NB4 (cell line): ENCODE measurements around the gene AS3MT.

Experiments used
- DNase-seq: peaks from one replicate; pipeline ENCODE4 v3.0.0; 2010; ENCODE audit warnings: low read depth
- H3K4me3 ChIP-seq: one replicate; pipeline ENCODE4 v1.5.1; 2011; ENCODE audit warnings: mild to moderate bottlenecking, low read depth, low read length, moderate library complexity
- MYC ChIP-seq: IDR thresholded peaks from 2 replicates; pipeline ENCODE4 v1.6.1; 2011; ENCODE audit warnings: low read depth, low read length
- POLR2A ChIP-seq: IDR thresholded peaks from 2 replicates; pipeline ENCODE4 v1.6.1; 2011; ENCODE audit warnings: mild to moderate bottlenecking; ENCODE audit not compliant: insufficient read length; ENCODE audit errors: extremely low read depth
- TF ChIP-seq, protein P1 (sequence below): IDR thresholded peaks from 2 replicates; pipeline ENCODE4 v1.6.1; 2011; ENCODE audit warnings: low read depth, low read length
- TF ChIP-seq, protein P2 (sequence below): IDR thresholded peaks from one replicate; pipeline ENCODE4 v1.5.1; 2012; ENCODE audit warnings: low read depth, low read length

Gene AS3MT

DNA sequence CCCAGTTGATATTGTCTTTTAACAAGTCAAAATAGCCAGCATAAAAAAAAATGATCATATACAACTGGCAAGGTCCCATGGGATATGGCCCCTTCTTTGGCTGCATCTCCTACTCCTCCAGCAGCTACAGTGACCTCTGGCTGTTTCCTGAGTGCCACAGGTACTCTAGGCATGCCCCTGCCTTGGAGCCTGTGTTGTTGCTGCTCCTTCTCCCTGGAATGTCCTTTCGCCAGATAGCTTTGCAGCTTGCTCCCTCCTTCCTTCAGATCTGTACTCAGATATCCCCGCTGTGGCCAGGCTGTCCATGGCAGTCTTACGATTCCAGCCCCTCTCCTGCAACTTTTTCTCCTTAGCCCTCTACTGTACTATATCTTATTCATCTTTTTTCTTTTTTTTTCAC, 72.1 kb downstream of the AS3MT start:
- DNase-seq = no peak
- TF ChIP-seq POLR2A = no peak
- TF ChIP-seq MYC = no peak
- TF ChIP-seq, protein P1, sequence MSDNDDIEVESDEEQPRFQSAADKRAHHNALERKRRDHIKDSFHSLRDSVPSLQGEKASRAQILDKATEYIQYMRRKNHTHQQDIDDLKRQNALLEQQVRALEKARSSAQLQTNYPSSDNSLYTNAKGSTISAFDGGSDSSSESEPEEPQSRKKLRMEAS = no peak
- TF ChIP-seq, protein P2, sequence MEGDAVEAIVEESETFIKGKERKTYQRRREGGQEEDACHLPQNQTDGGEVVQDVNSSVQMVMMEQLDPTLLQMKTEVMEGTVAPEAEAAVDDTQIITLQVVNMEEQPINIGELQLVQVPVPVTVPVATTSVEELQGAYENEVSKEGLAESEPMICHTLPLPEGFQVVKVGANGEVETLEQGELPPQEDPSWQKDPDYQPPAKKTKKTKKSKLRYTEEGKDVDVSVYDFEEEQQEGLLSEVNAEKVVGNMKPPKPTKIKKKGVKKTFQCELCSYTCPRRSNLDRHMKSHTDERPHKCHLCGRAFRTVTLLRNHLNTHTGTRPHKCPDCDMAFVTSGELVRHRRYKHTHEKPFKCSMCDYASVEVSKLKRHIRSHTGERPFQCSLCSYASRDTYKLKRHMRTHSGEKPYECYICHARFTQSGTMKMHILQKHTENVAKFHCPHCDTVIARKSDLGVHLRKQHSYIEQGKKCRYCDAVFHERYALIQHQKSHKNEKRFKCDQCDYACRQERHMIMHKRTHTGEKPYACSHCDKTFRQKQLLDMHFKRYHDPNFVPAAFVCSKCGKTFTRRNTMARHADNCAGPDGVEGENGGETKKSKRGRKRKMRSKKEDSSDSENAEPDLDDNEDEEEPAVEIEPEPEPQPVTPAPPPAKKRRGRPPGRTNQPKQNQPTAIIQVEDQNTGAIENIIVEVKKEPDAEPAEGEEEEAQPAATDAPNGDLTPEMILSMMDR = no peak
- H3K4me3 ChIP-seq = no peak overlapping the region

DNA sequence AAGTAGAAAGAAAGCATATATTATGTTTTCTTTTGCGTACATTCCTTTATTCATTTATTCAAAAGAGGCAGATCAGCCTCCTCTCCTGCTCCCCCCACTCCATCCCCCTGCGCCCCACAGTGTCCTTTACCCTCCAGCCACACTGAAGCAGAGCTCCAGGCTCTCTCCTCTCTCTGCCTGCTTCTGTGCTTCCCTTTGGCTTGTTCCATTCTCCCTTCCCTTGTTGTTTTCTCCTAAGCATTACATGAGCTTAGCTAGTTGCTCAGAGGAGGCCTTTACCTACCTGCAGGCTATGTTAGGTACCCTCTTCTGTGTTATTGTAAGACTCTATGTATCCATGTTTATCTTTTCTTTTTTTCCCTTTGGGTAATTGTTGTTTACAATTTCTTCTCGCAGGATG, 76.2 kb downstream of the AS3MT start:
- H3K4me3 ChIP-seq = no peak overlapping the region
- no peak for TF ChIP-seq MYC
- TF ChIP-seq, protein P1 = no peak
- no peak for TF ChIP-seq POLR2A
- TF ChIP-seq, protein P2 = no peak
- DNase-seq = no peak

DNA sequence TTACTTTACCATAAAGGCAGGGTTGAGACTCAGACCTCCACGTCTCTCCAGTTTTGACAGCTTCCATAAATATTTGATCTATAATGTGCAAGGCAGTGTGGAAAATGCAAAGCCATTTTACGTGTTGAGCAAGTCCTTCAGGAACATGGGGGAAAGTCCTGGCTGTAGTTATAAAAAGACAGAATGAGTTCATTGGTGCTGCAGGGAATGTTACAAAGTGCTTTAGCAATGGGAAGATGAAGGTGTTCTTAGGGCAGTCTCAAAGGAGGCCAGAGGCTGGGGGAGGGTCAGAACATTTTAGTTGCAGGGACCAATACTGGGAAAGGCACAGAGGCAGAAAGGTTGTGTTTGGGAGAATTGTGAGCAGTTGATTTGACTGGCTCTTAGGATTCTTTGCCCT, 76.7 kb downstream of the AS3MT start:
- H3K4me3 ChIP-seq = no peak overlapping the region
- TF ChIP-seq, protein P2 = no peak
- TF ChIP-seq, protein P1 = no peak
- no peak for DNase-seq

DNA sequence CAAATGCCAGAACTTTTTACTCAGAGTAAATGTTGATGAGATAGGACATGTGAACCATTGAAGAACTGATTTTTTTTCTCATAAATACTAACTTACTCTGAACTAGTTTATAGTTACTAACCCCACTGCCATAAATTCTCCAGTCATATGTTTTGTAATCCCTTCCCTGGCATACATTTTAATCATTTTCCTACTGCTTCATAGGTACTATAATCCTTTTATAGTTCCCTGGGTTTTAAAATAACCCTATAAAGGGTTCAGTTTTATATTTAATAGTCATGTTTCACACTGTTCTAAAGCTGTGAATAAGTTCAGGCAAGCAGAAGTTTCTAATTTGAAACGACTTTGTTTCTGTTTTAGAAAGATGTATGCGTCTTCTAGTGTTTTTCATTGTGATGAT, 77.7 kb downstream of the AS3MT start:
- H3K4me3 ChIP-seq = no peak overlapping the region
- DNase-seq = no peak
- TF ChIP-seq, protein P1 = no peak
- TF ChIP-seq MYC (no peak), POLR2A (no peak)
- TF ChIP-seq, protein P2 = no peak

DNA sequence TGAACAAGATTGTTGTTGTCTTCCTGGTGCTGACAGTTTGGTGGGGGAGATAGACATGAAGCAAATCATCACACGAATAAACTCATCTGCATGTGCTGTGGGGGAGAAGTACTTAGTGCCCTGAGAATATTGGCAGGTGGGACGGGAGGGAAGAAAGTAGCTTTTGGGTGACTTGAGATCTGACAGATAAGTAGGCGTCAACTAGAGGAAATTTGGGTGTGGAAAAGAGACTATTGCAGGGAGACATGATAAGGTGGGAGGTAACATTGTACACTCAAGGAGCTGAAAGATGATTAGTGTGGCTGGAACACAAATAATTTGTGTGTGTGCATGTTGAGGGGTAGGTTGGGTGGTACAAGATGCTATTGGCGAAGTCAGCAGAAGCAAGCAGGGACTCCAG, 78.9 kb downstream of the AS3MT start:
- TF ChIP-seq POLR2A (no peak), MYC (no peak)
- TF ChIP-seq, protein P2 = no peak
- TF ChIP-seq, protein P1 = no peak
- H3K4me3 ChIP-seq = no peak overlapping the region
- no peak for DNase-seq

DNA sequence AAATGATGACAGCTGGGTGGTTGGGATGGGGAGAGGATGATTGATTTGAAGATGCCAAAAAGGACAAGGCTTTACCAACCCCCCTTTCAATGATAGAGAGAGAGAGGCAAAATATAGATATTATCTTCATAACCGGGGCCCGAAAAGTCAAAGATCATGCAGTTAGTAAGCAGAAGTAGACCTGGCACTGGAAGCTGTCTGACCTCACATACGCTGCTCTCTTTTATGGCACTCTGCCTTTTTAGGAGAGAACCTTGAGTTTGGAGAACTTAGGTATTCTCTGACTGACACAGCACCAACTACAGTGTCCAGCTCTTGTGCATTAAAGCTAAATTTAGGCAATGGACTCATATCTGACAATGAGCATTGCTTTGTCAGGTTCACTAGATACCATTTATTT, 79.5 kb downstream of the AS3MT start:
- DNase-seq = no peak
- no peak overlapping the region for H3K4me3 ChIP-seq
- TF ChIP-seq MYC = no peak
- TF ChIP-seq, protein P2 = no peak
- TF ChIP-seq, protein P1 = no peak
- no peak for TF ChIP-seq POLR2A
